Spleen (tissue), 11 donors: ENCODE results near the gene HGF. TPM values are rescaled to one million over a fixed set of nuclear protein-coding genes. Genes with fewer than 3 reads are reported as not detected.

ENCODE experiments used
- DNase-seq: peaks from one replicate; pipeline ENCODE4 v3.0.0-alpha.2; 2020
- H3K27ac ChIP-seq, 8 donors: fragments of 200-600 bp; sonication (generic) in 7 of 8; 1 replicate in 4 of 8; 2 replicates in 4 of 8; pipeline versions ENCODE4 v1.5.0 to v1.8.0; 2016 to 2021; ENCODE audit warnings: inconsistent platforms in 4 of 8, mild to moderate bottlenecking in 4 of 8, moderate library complexity in 1 of 8
- H3K27me3 ChIP-seq, 7 donors: fragments of 200-600 bp; sonication (generic) in 6 of 7; replicated peaks in 1 of 7; 1 replicate in 4 of 7; 2 replicates in 3 of 7; pipeline versions ENCODE4 v1.5.0 to v1.8.0; 2016 to 2021; ENCODE audit warnings: inconsistent platforms in 3 of 7, mild to moderate bottlenecking in 1 of 7
- H3K36me3 ChIP-seq, 6 donors: fragments of 200-600 bp; sonication (generic) in 5 of 6; 1 replicate in 4 of 6; 2 replicates in 2 of 6; pipeline versions ENCODE4 v1.5.0 to v1.8.0; 2016 to 2021; ENCODE audit warnings: inconsistent platforms in 2 of 6
- H3K4me1 ChIP-seq, 6 donors: fragments of 200-600 bp; sonication (generic) in 5 of 6; 1 replicate in 3 of 6; 2 replicates in 3 of 6; pipeline versions ENCODE4 v1.5.0 to v1.8.0; 2016 to 2021; ENCODE audit warnings: inconsistent platforms in 3 of 6
- H3K4me3 ChIP-seq, 8 donors: fragments of 200-600 bp; sonication (generic) in 7 of 8; 1 replicate in 4 of 8; 2 replicates in 4 of 8; pipeline versions ENCODE4 v1.5.0 to v1.8.0; 2016 to 2021; ENCODE audit warnings: inconsistent platforms in 4 of 8, mild to moderate bottlenecking in 4 of 8, moderate library complexity in 2 of 8
- H3K9me3 ChIP-seq, 8 donors: fragments of 200-600 bp; sonication (generic) in 7 of 8; 1 replicate in 4 of 8; 2 replicates in 4 of 8; pipeline versions ENCODE4 v1.5.0 to v1.8.0; 2016 to 2021; ENCODE audit warnings: inconsistent platforms in 4 of 8
- POLR2A ChIP-seq, 3 donors: fragments of 450-650 bp; IDR thresholded peaks; one replicate each; pipeline ENCODE4 v1.5.1; 2017; ENCODE audit warnings: antibody characterized with exemption in 3 of 3, mild to moderate bottlenecking in 1 of 3
- POLR2AphosphoS5 ChIP-seq, 3 donors: sonication (generic); formaldehyde crosslinking; IDR thresholded peaks; one replicate each; pipeline ENCODE4 v1.5.1; 2017; ENCODE audit warnings: antibody characterized with exemption in 3 of 3
- WGBS, 5 donors: extraction: QIAGEN DNeasy Blood & Tissue Kit in 3 of 5; methylation state at CpG; one replicate each; pipeline versions ENCODE4 v1.1.5 to v1.1.7; 2013 to 2018; 5-methylcytosine and 5-hydroxymethylcytosine counted together
- intact Hi-C: fragments of 100-400 bp; cut with DNase I; formaldehyde crosslinking; loops from one replicate; pipeline ENCODE4 v1.15.0; 2023; ENCODE audit warnings: low total_unique reads
- polyA plus RNA-seq, 3 donors: library from polyadenylated mRNA; stranded (reverse); fragments of 200-250 nt; gene quantifications; one replicate each; pipeline ENCODE4 v1.2.1, GENCODE V29; 2013
- total RNA-seq, 7 donors: library from RNA; depleted of rRNA in 3 of 7; stranded (reverse); fragments of >200 nt in 3 of 7; fragmentation: NEBNext Ultra II Directional in 4 of 7; extraction: Animal tissue kit (Norgen Biotek cat#: 25700) in 4 of 7; gene quantifications; one replicate each; pipeline versions ENCODE4 v1.1.0 to v1.2.1, GENCODE V29; 2016 to 2021
- TF ChIP-seq, protein P1 (sequence below), 11 experiments: fragments of 200-600 bp in 7 of 11; fragments of 450-650 bp in 4 of 11; sonication (generic) in 4 of 11; IDR thresholded peaks in 8 of 11; conservative IDR thresholded peaks in 3 of 11; 1 replicate in 7 of 11; 2 replicates in 4 of 11; pipeline versions ENCODE4 v1.4.0 to v1.8.0; 2016 to 2021; ENCODE audit warnings: antibody characterized with exemption in 11 of 11, inconsistent platforms in 4 of 11, mild to moderate bottlenecking in 1 of 11
- donor health status: healthy with polysubstance abuse.
- donor health status: DM: no; HTN: no; CAD: no; lungs with moderate emphysema.
- donor health status: DM: no; HTN: no; CAD: no.
- donor health status: Bipolar disorder and iron deficiency.
- donor health status: healthy.
- donor health status: DM: no; HTN: no; CAD: no.
- donor health status: DM: yes; HTN: yes; CAD: no.

Gene HGF
- total and polyA plus RNA-seq, 10 donors = 0.80 to 33.6 (median 18.6) TPM

GRCh38 chr7:81659697-81660395 lies 110.0 kb downstream of the HGF start:
- no peak overlapping the region for H3K27ac ChIP-seq
- H3K36me3 ChIP-seq = no peaks in the 10 kb centered on the region
- 82 to 93% (median 90%) methylated on average over 2 to 3 of the region's 3 CpGs for WGBS, 5 donors
- no peak overlapping the region for H3K4me3 ChIP-seq
- no peak for DNase-seq
- TF ChIP-seq POLR2A (IDR thresholded peaks at IDR 0.05) (no peak), POLR2AphosphoS5 (IDR thresholded peaks at IDR 0.05) (no peak)
- TF ChIP-seq, protein P1, sequence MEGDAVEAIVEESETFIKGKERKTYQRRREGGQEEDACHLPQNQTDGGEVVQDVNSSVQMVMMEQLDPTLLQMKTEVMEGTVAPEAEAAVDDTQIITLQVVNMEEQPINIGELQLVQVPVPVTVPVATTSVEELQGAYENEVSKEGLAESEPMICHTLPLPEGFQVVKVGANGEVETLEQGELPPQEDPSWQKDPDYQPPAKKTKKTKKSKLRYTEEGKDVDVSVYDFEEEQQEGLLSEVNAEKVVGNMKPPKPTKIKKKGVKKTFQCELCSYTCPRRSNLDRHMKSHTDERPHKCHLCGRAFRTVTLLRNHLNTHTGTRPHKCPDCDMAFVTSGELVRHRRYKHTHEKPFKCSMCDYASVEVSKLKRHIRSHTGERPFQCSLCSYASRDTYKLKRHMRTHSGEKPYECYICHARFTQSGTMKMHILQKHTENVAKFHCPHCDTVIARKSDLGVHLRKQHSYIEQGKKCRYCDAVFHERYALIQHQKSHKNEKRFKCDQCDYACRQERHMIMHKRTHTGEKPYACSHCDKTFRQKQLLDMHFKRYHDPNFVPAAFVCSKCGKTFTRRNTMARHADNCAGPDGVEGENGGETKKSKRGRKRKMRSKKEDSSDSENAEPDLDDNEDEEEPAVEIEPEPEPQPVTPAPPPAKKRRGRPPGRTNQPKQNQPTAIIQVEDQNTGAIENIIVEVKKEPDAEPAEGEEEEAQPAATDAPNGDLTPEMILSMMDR (IDR thresholded peaks at IDR 0.05 in 8 of 11, conservative IDR thresholded peaks at IDR 0.05 in 3 of 11) = no peak
- peaks cover 0 to 23% (median 6%) of the 10 kb centered on the region in 8 donors for H3K9me3 ChIP-seq
- no peaks in the 10 kb centered on the region for H3K27me3 ChIP-seq
- intact Hi-C loops = no loop called here
- H3K4me1 ChIP-seq = no peaks in the 10 kb centered on the region

DNA sequence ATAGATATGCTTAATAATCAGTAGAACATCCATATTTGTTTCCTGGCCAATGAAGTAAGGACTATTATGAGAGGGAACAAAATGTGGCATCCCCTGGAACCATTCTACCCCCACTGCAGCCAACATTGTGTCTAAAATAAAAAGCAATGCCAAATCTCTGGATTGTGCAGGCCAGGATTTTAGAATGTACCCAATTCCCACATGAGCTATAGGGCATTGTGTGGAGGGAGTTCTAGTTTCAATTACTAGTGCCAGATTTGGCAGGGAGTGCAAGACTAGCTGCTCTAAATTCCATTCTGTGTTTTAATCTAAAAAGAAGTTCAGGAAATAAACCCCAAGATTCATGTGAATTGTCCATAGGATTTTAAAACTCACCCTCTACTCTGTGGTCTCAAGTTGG lies 112.3 kb downstream of the HGF start:
- peaks cover 0 to 30% (median 17%) of the 10 kb centered on the region in 8 donors for H3K9me3 ChIP-seq
- no peaks in the 10 kb centered on the region for H3K4me1 ChIP-seq
- no peak for TF ChIP-seq POLR2A (IDR thresholded peaks at IDR 0.05)
- no peak for TF ChIP-seq POLR2AphosphoS5 (IDR thresholded peaks at IDR 0.05)
- TF ChIP-seq, protein P1 (IDR thresholded peaks at IDR 0.05 in 8 of 11, conservative IDR thresholded peaks at IDR 0.05 in 3 of 11) = no peak
- intact Hi-C loops = no loop called here
- no peak overlapping the region for H3K27ac ChIP-seq
- no peaks in the 10 kb centered on the region for H3K27me3 ChIP-seq
- no peaks in the 10 kb centered on the region for H3K36me3 ChIP-seq
- DNase-seq = no peak
- H3K4me3 ChIP-seq = no peak overlapping the region

DNA sequence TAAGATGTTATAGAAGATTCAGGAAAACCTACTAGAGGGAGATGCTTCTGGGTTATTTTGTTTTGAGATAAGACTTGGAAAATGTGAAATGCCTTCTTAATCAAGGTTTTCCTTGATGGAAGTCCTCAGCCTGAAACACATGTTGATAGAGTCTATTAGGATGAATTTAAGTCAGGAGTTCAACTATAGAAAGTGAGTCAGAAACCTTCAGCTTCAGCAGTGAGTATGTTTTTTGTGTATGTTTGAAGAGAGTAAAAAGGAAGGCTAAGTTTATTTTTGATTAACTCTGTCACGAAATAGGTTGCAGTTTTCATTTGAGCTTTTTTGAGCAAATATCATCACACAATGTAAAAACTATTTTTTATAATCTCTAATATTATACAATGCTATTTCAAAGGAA lies 114.6 kb downstream of the HGF start:
- intact Hi-C loops = no loop called here
- Histone ChIP-seq H3K4me1 (no peaks in the 10 kb centered on the region), H3K9me3 (peaks cover 0 to 41% (median 28%) of the 10 kb centered on the region in 8 donors), H3K4me3 (no peak overlapping the region), H3K27ac (no peak overlapping the region), H3K36me3 (no peaks in the 10 kb centered on the region), H3K27me3 (no peaks in the 10 kb centered on the region)
- 52 to 91% (median 73%) methylated on average over 1 of the region's 1 CpG for WGBS, 5 donors
- TF ChIP-seq, protein P1 (IDR thresholded peaks at IDR 0.05 in 8 of 11, conservative IDR thresholded peaks at IDR 0.05 in 3 of 11) = no peak
- no peak for TF ChIP-seq POLR2AphosphoS5 (IDR thresholded peaks at IDR 0.05)
- no peak for TF ChIP-seq POLR2A (IDR thresholded peaks at IDR 0.05)
- no peak for DNase-seq

DNA sequence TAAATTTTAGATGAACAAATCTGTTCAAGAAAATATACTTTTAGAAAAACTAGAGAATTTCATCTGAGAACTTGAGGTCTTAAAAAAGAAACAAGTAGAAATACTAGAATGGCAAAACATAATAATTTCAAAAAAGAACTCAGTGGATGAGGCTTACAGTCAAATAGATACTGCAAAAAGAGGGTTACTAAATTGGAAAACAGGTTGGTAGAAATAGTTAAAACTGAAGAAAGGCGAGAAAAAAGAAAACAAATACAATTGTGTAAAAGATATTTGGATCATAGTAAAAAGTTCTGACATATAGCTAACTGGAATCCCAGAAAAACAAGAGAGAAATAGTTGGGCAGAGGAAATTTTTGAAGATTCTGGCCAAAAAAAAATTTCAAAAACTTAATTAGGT lies 117.6 kb downstream of the HGF start:
- H3K27ac ChIP-seq = no peak overlapping the region
- no peak overlapping the region for H3K4me3 ChIP-seq
- H3K27me3 ChIP-seq = no peaks in the 10 kb centered on the region
- WGBS, 5 donors = 85 to 93% (median 88%) methylated on average over 1 of the region's 1 CpG
- H3K36me3 ChIP-seq = no peaks in the 10 kb centered on the region
- intact Hi-C loops = no loop called here
- H3K4me1 ChIP-seq = no peaks in the 10 kb centered on the region
- DNase-seq = no peak
- TF ChIP-seq, protein P1 (IDR thresholded peaks at IDR 0.05 in 8 of 11, conservative IDR thresholded peaks at IDR 0.05 in 3 of 11) = no peak
- TF ChIP-seq POLR2AphosphoS5 (IDR thresholded peaks at IDR 0.05) = no peak
- no peak for TF ChIP-seq POLR2A (IDR thresholded peaks at IDR 0.05)
- H3K9me3 ChIP-seq = peaks cover 0 to 32% (median 19%) of the 10 kb centered on the region in 8 donors
